Suppressor macrophage treated with lipopolysaccharide for 4 hours (primary cell): Measurements from ENCODE around the gene BCL2L13.
"Not testable (repeated sequence)": the region's sequence is repeated elsewhere in the genome, so short reads cannot be mapped to it uniquely, and the experiment has no call there.

Experiments used
- DNase-seq: peaks from one replicate; pipeline ENCODE4 v3.0.0-alpha.2; 2020

The BCL2L13 gene

GRCh38 chr22:17698276-17698675 lies 59.7 kb downstream of the BCL2L13 start:
- DNase-seq = not testable (repeated sequence)

- DNase-seq = no peak
These were observed 60.4 kb downstream of the BCL2L13 start for GRCh38 chr22:17698948-17699347.

- peak; percentile 81 for DNase-seq
These were observed 61.3 kb downstream of the BCL2L13 start for GRCh38 chr22:17699696-17700340.

GRCh38 chr22:17700778-17701177 lies 62.2 kb downstream of the BCL2L13 start:
- no peak for DNase-seq

GRCh38 chr22:17703811-17704210 lies 65.3 kb downstream of the BCL2L13 start:
- DNase-seq = no peak

GRCh38 chr22:17705546-17705945 lies 67.0 kb downstream of the BCL2L13 start:
- DNase-seq = no peak

- DNase-seq = peak; percentile 97
These were observed 67.7 kb downstream of the BCL2L13 start for GRCh38 chr22:17705951-17706900.

- DNase-seq = peak; percentile 24
These were observed 68.4 kb downstream of the BCL2L13 start for GRCh38 chr22:17706947-17707346.

- peak; percentile 50 for DNase-seq
These were observed 69.0 kb downstream of the BCL2L13 start for GRCh38 chr22:17707526-17707925.

- DNase-seq = no peak
These were observed 71.5 kb downstream of the BCL2L13 start for GRCh38 chr22:17710023-17710422.

GRCh38 chr22:17712441-17712840 lies 73.9 kb downstream of the BCL2L13 start:
- DNase-seq = no peak

GRCh38 chr22:17716529-17716928 lies 78.0 kb downstream of the BCL2L13 start:
- DNase-seq = no peak

GRCh38 chr22:17717708-17718107 lies 79.2 kb downstream of the BCL2L13 start:
- no peak for DNase-seq

GRCh38 chr22:17719911-17720310 lies 81.4 kb downstream of the BCL2L13 start:
- no peak for DNase-seq

- no peak for DNase-seq
These were observed 85.7 kb downstream of the BCL2L13 start for GRCh38 chr22:17724241-17724640.

- DNase-seq = no peak
These were observed 86.3 kb downstream of the BCL2L13 start for GRCh38 chr22:17724678-17725499.

GRCh38 chr22:17725500-17725796 lies 86.9 kb downstream of the BCL2L13 start:
- no peak for DNase-seq

- DNase-seq = no peak
These were observed 87.7 kb downstream of the BCL2L13 start for GRCh38 chr22:17726006-17726927.

GRCh38 chr22:17726928-17727897 lies 88.7 kb downstream of the BCL2L13 start:
- DNase-seq = no peak

GRCh38 chr22:17728786-17729185 lies 90.2 kb downstream of the BCL2L13 start:
- no peak for DNase-seq

GRCh38 chr22:17729561-17729960 lies 91.0 kb downstream of the BCL2L13 start:
- no peak for DNase-seq
